HepG2 (cell line): ENCODE results near the gene TXNL4A. TPM values are rescaled to one million over a fixed set of nuclear protein-coding genes. Genes with fewer than 3 reads are reported as not detected.

Experiments
- ATAC-seq: fragments of 200-7000 bp; cut with Tn5 transposase; 3 replicates; pipeline ENCODE4 v1.9.1; 2020; ENCODE audit warnings: mild to moderate bottlenecking, moderate library complexity
- BruUV-seq: library from RNA; stranded (reverse); fragments of 400-500 nt; replicated peaks from 2 replicates; lab custom pipeline; 2021; lab: Mats Ljungman, UMichigan
- CTCF ChIA-PET: fragments of 300-600 bp; formaldehyde crosslinking; extraction: SDS; loops from one replicate; lab custom pipeline; 2021; ENCODE audit warnings: low total read pairs, inconsistent platforms, low intra/inter-chr PET ratio; lab: Yijun Ruan, JAX
- POLR2A ChIA-PET: fragments of 350-600 bp; sonication (Branson Sonifier 250); formaldehyde crosslinking; loops from one replicate; lab custom pipeline; 2020; ENCODE audit warnings: antibody characterized with exemption, inconsistent platforms; lab: Yijun Ruan, JAX
- DNase-seq: peaks from one replicate; pipeline ENCODE4 v3.0.0-alpha.2; 2015; ENCODE audit warnings: low spot score
- FAIRE-seq: peaks from 3 replicates; lab custom pipeline; 2011; peaks lifted over from hg19 to GRCh38; lab: Jason Lieb, UNC
- H2AFZ ChIP-seq: one replicate; pipeline ENCODE4 v1.6.1; 2011; ENCODE audit warnings: low read length, inconsistent platforms
- H3K27ac ChIP-seq: fragments of 300-600 bp; 3 replicates; pipeline ENCODE4 v1.8.0; 2011; ENCODE audit warnings: mixed run types, mild to moderate bottlenecking, mixed read lengths, low read length, inconsistent platforms; ENCODE audit not compliant: insufficient read depth; ENCODE audit errors: extremely low read length
- H3K27me3 ChIP-seq, 2 experiments: fragments of 200-600 bp in 1 of 2; 2 replicates in 1 of 2; 3 replicates in 1 of 2; pipeline versions ENCODE4 v1.6.0 to v1.8.0; 2011; ENCODE audit warnings: low read length in 2 of 2, mild to moderate bottlenecking in 2 of 2, moderate library complexity in 2 of 2, inconsistent platforms in 1 of 2; ENCODE audit not compliant: insufficient read depth in 2 of 2, control insufficient read depth in 1 of 2
- H3K36me3 ChIP-seq, 2 experiments: fragments of 200-600 bp in 1 of 2; replicated peaks in 1 of 2; 2 replicates in 1 of 2; 3 replicates in 1 of 2; pipeline versions ENCODE4 v1.5.1 to v1.8.0; 2011; ENCODE audit warnings: low read length in 2 of 2, inconsistent platforms in 1 of 2; ENCODE audit not compliant: insufficient read depth in 2 of 2, control insufficient read depth in 1 of 2
- H3K4me1 ChIP-seq: 2 replicates; pipeline ENCODE4 v1.5.1; 2012; ENCODE audit warnings: low read length, inconsistent platforms; ENCODE audit not compliant: insufficient read depth
- H3K4me2 ChIP-seq: 2 replicates; pipeline ENCODE4 v1.6.0; 2011; ENCODE audit warnings: low read depth, low read length, inconsistent platforms
- H3K4me3 ChIP-seq, 3 experiments: fragments of 200-600 bp in 1 of 3; sonication (generic), shearing (Covaris generic) in 1 of 3; replicated peaks in 1 of 3; 2 replicates each; pipeline ENCODE4 v1.5.1; 2011 to 2016; ENCODE audit warnings: low read length in 3 of 3, inconsistent platforms in 2 of 3, low read depth in 2 of 3, mild to moderate bottlenecking in 2 of 3, control low read depth in 1 of 3, mixed read lengths in 1 of 3; ENCODE audit not compliant: insufficient read depth in 1 of 3
- H3K79me2 ChIP-seq: one replicate; pipeline ENCODE4 v1.6.1; 2011; ENCODE audit warnings: low read length, inconsistent platforms; ENCODE audit not compliant: insufficient read depth
- H3K9ac ChIP-seq: 2 replicates; pipeline ENCODE4 v1.6.0; 2011; ENCODE audit warnings: mild to moderate bottlenecking, low read depth, low read length, inconsistent platforms; ENCODE audit not compliant: insufficient read depth
- H3K9me3 ChIP-seq: 2 replicates; pipeline ENCODE4 v1.5.1; 2012; ENCODE audit warnings: mild to moderate bottlenecking, low read length
- H4K20me1 ChIP-seq: 2 replicates; pipeline ENCODE4 v1.6.0; 2011; ENCODE audit warnings: inconsistent platforms, mild to moderate bottlenecking, low read length, moderate library complexity; ENCODE audit not compliant: insufficient read depth
- ATF7-NPFF ChIP-seq: sonication (generic); formaldehyde crosslinking; IDR thresholded peaks from 2 replicates; pipeline ENCODE4 v1.8.1; 2023; ENCODE audit warnings: mild to moderate bottlenecking, low read depth, missing genetic modification reagents, moderate library complexity
- CBFB ChIP-seq: sonication (generic); formaldehyde crosslinking; IDR thresholded peaks from 2 replicates; pipeline ENCODE4 v1.4.0; 2020; ENCODE audit warnings: missing genetic modification reagents
- EP300 ChIP-seq, 3 experiments: sonication (generic) in 1 of 3; formaldehyde crosslinking in 1 of 3; IDR thresholded peaks; 2 replicates each; pipeline versions ENCODE4 v1.5.1 to v1.6.1; 2011 to 2020; ENCODE audit warnings: low read depth in 2 of 3, low read length in 2 of 3, borderline replicate concordance in 1 of 3, improper control_type of control experiment in 1 of 3, mild to moderate bottlenecking in 1 of 3, missing genetic modification reagents in 1 of 3, moderate library complexity in 1 of 3
- HOXA5 ChIP-seq: sonication (generic); formaldehyde crosslinking; IDR thresholded peaks from 2 replicates; pipeline ENCODE4 v1.4.0; 2020; ENCODE audit warnings: missing genetic modification reagents
- POLR2AphosphoS5 ChIP-seq: IDR thresholded peaks from 2 replicates; pipeline ENCODE4 v1.6.1; 2012; ENCODE audit warnings: low read depth, low read length
- RBFOX2 ChIP-seq: fragments of 200-400 bp; formaldehyde crosslinking; IDR thresholded peaks from 2 replicates; pipeline ENCODE4 v1.6.1; 2017; ENCODE audit warnings: low read depth, mild to moderate bottlenecking, low read length
- SAFB2 ChIP-seq: sonication (generic); formaldehyde crosslinking; IDR thresholded peaks from 2 replicates; pipeline ENCODE4 v1.5.1; 2020; ENCODE audit warnings: missing genetic modification reagents, low read depth, mild to moderate bottlenecking, borderline replicate concordance
- SRF ChIP-seq: IDR thresholded peaks from 2 replicates; pipeline ENCODE4 v1.6.1; 2011; ENCODE audit warnings: mild to moderate bottlenecking, low read depth, low read length, moderate library complexity
- SRY ChIP-seq: sonication (generic); formaldehyde crosslinking; IDR thresholded peaks from 2 replicates; pipeline ENCODE4 v1.8.0; 2022; ENCODE audit warnings: mild to moderate bottlenecking, missing genetic modification reagents
- THAP7 ChIP-seq: sonication (generic); formaldehyde crosslinking; IDR thresholded peaks from 2 replicates; pipeline ENCODE4 v1.8.1; 2023; ENCODE audit warnings: mild to moderate bottlenecking, missing genetic modification reagents
- ZBTB14 ChIP-seq: sonication (generic); formaldehyde crosslinking; IDR thresholded peaks from 2 replicates; pipeline ENCODE4 v1.4.0; 2020; ENCODE audit warnings: missing genetic modification reagents
- ZBTB7A ChIP-seq: sonication (generic); formaldehyde crosslinking; IDR thresholded peaks from 2 replicates; pipeline ENCODE4 v1.8.0; 2022; ENCODE audit warnings: mild to moderate bottlenecking, missing genetic modification reagents
- ZMAT3 ChIP-seq: sonication (generic); formaldehyde crosslinking; conservative IDR thresholded peaks from 2 replicates; pipeline ENCODE4 v1.7.0; 2021; ENCODE audit warnings: missing genetic modification reagents
- ZNF574 ChIP-seq: sonication (generic); formaldehyde crosslinking; IDR thresholded peaks from 2 replicates; pipeline ENCODE4 v1.4.0; 2020; ENCODE audit warnings: missing genetic modification reagents
- ZNF605 ChIP-seq: sonication (generic); formaldehyde crosslinking; IDR thresholded peaks from 2 replicates; pipeline ENCODE4 v1.8.0; 2022; ENCODE audit warnings: mild to moderate bottlenecking, missing genetic modification reagents
- WGBS: methylation state at CpG from one replicate; pipeline ENCODE4 v1.1.6; 2017; ENCODE audit warnings: low lambda C conversion rate; 5-methylcytosine and 5-hydroxymethylcytosine counted together
- in situ Hi-C: cut with HindIII; loops from 2 replicates; pipeline ENCODE4 v1.10.0; 2017; ENCODE audit warnings: low pct_unique_long_range_greater_than_20kb; ENCODE audit not compliant: extremely low pct_ligation_motif_present
- intact Hi-C: fragments of 100-400 bp; cut with micrococcal nuclease; formaldehyde crosslinking; loops from one replicate; pipeline ENCODE4 v1.10.0; 2022; ENCODE audit not compliant: unreplicated experiment
- polyA plus RNA-seq, 8 experiments: library from polyadenylated mRNA; depleted of rRNA in 3 of 8; stranded (reverse) in 7 of 8; unstranded in 1 of 8; fragments of >200 nt; fragmentation: Illumina TruSeq in 4 of 8; extraction: Trizol in 4 of 8; gene quantifications; 2 replicates each; pipeline versions ENCODE4 v1.2.1 to v1.2.3, GENCODE V29; 2011 to 2016; ENCODE audit warnings: low read depth in 4 of 8, missing spikeins in 1 of 8, mixed read lengths in 1 of 8; ENCODE audit not compliant: insufficient read depth in 1 of 8
- total RNA-seq, 5 experiments: library from RNA; depleted of rRNA; stranded (reverse); fragments of >200 nt; fragmentation: Illumina TruSeq; extraction: Trizol; gene quantifications; 2 replicates each; pipeline ENCODE4 v1.2.3, GENCODE V29; 2016; ENCODE audit warnings: low read depth in 1 of 5

TXNL4A gene
- total and polyA plus RNA-seq, 2 of the 13 experiments (the other 11 are each of a cell fraction or from before 2014, with no cell fraction given) = 172 to 202 TPM

- intact Hi-C loops = loop anchor here (2.0 kb wide), 1 partner anchor 37 kb away; the partner anchor contains the start of gene TXNL4A
- ChIA-PET CTCF (interaction anchor here (1.6 kb wide), 1 partner anchor 18 kb away, joined by 7 read pairs; no protein-coding TSS in a partner anchor), POLR2A (interaction anchor here (0.6 to 2.7 kb wide), 7 partner anchors 10 to 82 kb away, joined by 3 to 21 read pairs (median 8); partner anchors contain the start of genes HSBP1L1 and RBFA)
- H4K20me1 ChIP-seq = peaks cover 4% of the 10 kb centered on the region; the same call in 1 of the 2 replicates
- H3K27ac ChIP-seq = peak within 1 kb of the TSS; percentile 55
- H3K27me3 ChIP-seq = no peaks in the 10 kb centered on the region; a peak in 1 of 5 replicates
- H2AFZ ChIP-seq = no peak within 1 kb of the TSS
- BruUV-seq = no TSS peak
- ATAC-seq (peak; percentile 86), DNase-seq (peak; percentile 57), FAIRE-seq (no peak)
- 3% methylated on average over 25 of the region's 126 CpGs for WGBS
- H3K4me2 ChIP-seq = peak within 1 kb of the TSS; percentile 93
- H3K4me1 ChIP-seq = peaks cover 55% of the 10 kb centered on the region
- H3K9me3 ChIP-seq = no peaks in the 10 kb centered on the region
- peaks cover 40% of the 10 kb centered on the region for H3K79me2 ChIP-seq
- peak within 1 kb of the TSS; percentile 85 for H3K9ac ChIP-seq
- peak within 1 kb of the TSS; percentile 85 to 89 (median 88) for H3K4me3 ChIP-seq
- in situ Hi-C loops = no loop called here
- H3K36me3 ChIP-seq = peaks cover 3 to 4% of the 10 kb centered on the region in 2 experiments; a peak in 3 of 5 replicates
- TF ChIP-seq ZBTB14 = peak; percentile 56; the same call in 1 of the 2 replicates
- 0 out of 2 replicates have a peak, but pooled peaks have one; percentile 32 for TF ChIP-seq HOXA5
- peak; percentile 34; the same call in 1 of the 2 replicates for TF ChIP-seq POLR2AphosphoS5
- peak; percentile 59; the same call in 1 of the 2 replicates for TF ChIP-seq ZMAT3 (CRISPR knock-in tag)
- TF ChIP-seq SRY (CRISPR knock-in tag) = 0 out of 2 replicates have a peak, but pooled peaks have one; percentile 7
- no peak for TF ChIP-seq EP300 (IDR thresholded peaks at IDR 0.05; ENCODE audit: low read depth in 2 of 2, low read length in 2 of 2)
- 0 out of 2 replicates have a peak, but pooled peaks have one; percentile 26 for TF ChIP-seq EP300 (CRISPR knock-in tag; IDR thresholded peaks at IDR 0.05; ENCODE audit: borderline replicate concordance)
- peak; percentile 70 for TF ChIP-seq RBFOX2
- TF ChIP-seq THAP7 (CRISPR knock-in tag) = 0 out of 2 replicates have a peak, but pooled peaks have one; percentile 30
- TF ChIP-seq ATF7-NPFF (CRISPR knock-in tag) = peak; percentile 52; the same call in 1 of the 2 replicates
- 0 out of 2 replicates have a peak, but pooled peaks have one; percentile 21 for TF ChIP-seq CBFB (CRISPR knock-in tag)
- no peak for TF ChIP-seq SRF
- TF ChIP-seq ZBTB7A = peak; percentile 46; the same call in 1 of the 2 replicates
- peak; percentile 29 for TF ChIP-seq SAFB2
- no peak for TF ChIP-seq ZNF605 (CRISPR knock-in tag)
- peak; percentile 17; the same call in 1 of the 2 replicates for TF ChIP-seq ZNF574 (CRISPR knock-in tag)
Measured at GRCh38 chr18:79951545-79952455, 36.6 kb downstream of the TXNL4A start, which contains the start of gene SLC66A2. Gene SLC66A2, minus strand, starts transcription at chr18:79951653. Its CDS starts 727 bp downstream, at chr18:79950926.
